ENCODE results near the gene SHFL. TPM values are rescaled to one million over a fixed set of nuclear protein-coding genes. Genes with fewer than 3 reads are reported as not detected.

SHFL gene
- total RNA-seq, 1 donor from 2014 or later = 2.2 TPM

DNA sequence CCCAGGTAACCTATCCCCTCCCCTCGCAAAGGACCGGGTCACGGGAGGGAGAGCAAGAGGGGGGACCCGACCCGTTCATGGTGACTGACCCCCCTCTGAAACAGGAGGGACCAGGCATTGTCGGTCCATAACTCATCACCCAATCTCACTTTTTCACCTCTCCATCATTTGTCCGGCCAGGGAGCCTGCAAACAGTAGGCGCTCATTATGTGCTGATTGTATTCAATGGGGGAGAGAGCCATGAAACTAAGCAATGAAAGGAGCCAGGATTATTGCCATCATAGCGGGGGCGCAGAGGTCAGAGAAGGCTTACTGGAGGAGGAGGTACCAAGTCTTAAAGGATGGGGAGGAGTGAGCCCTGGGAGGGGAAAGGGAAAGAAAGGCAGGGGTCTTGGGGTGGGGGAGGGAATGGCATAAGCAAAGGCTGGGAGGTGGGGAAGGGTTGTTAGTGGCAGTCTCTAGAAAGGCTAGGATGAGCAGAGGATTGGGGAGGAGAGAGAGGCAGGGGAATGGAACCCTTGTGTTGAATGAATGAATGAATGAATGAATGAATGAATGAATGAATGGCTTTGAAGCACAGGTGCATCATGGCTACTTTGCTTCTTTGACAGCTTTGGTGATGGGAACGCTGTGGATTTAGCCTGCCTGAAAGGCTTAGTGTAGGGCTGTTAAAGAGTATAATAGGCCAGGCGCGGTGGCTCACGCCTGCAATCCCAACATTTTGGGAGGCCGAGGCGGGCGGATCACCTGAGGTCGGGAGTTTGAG lies 1.4 kb downstream of the SHFL start:
- H3K4me1 Mint-ChIP-seq (ENCODE audit: low read depth) = peaks cover 1% of the 10 kb centered on the region
- TF ChIP-seq, protein P1, sequence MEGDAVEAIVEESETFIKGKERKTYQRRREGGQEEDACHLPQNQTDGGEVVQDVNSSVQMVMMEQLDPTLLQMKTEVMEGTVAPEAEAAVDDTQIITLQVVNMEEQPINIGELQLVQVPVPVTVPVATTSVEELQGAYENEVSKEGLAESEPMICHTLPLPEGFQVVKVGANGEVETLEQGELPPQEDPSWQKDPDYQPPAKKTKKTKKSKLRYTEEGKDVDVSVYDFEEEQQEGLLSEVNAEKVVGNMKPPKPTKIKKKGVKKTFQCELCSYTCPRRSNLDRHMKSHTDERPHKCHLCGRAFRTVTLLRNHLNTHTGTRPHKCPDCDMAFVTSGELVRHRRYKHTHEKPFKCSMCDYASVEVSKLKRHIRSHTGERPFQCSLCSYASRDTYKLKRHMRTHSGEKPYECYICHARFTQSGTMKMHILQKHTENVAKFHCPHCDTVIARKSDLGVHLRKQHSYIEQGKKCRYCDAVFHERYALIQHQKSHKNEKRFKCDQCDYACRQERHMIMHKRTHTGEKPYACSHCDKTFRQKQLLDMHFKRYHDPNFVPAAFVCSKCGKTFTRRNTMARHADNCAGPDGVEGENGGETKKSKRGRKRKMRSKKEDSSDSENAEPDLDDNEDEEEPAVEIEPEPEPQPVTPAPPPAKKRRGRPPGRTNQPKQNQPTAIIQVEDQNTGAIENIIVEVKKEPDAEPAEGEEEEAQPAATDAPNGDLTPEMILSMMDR (IDR thresholded peaks at IDR 0.05; ENCODE audit: unreplicated experiment) = no peak
- H3K27me3 Mint-ChIP-seq = peaks cover 33% of the 10 kb centered on the region
- no peak overlapping the region for H3K27ac Mint-ChIP-seq
- H3K36me3 Mint-ChIP-seq (ENCODE audit: insufficient read depth) = peaks cover 1% of the 10 kb centered on the region
- H3K9me3 Mint-ChIP-seq (ENCODE audit: low read depth) = no peaks in the 10 kb centered on the region
- DNase-seq (ENCODE audit: low spot score, unreplicated experiment) = no peak
- H3K4me3 Mint-ChIP-seq (ENCODE audit: low read depth) = peak overlapping the region; percentile 19

DNA sequence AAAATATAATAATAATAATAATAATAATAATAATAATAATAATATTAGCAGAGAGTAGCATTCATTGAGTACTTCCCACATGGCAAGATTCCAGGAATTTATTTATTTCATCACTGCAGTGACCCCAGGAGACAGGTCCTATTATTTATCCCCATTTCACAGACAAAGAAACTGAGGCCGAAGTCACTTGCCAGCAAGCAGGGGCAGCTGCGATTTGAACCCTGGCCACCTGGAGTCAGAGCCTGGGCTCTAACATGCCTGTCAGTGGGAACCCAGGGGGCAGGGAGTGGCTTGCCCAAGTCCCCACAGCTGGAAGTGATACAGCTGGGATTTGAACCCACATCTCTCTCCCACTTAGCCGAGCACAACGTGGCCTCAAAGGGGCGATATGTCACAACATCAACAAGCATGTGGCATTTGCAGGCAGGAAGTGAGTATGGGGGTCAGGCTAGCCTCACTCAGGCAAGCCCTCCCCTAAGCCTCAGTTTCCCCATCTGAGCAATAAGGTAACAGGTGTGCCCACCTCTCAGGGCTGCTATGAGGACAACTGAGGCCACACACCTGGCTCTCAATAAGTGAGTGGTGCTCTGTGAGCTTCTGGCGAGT lies 2.9 kb downstream of the SHFL start:
- TF ChIP-seq, protein P1 (IDR thresholded peaks at IDR 0.05; ENCODE audit: unreplicated experiment) = no peak
- H3K4me1 Mint-ChIP-seq (ENCODE audit: low read depth) = peaks cover 1% of the 10 kb centered on the region
- peaks cover 1% of the 10 kb centered on the region for H3K36me3 Mint-ChIP-seq (ENCODE audit: insufficient read depth)
- no peak overlapping the region for H3K27ac Mint-ChIP-seq
- peaks cover 34% of the 10 kb centered on the region for H3K27me3 Mint-ChIP-seq
- DNase-seq (ENCODE audit: low spot score, unreplicated experiment) = no peak
- H3K9me3 Mint-ChIP-seq (ENCODE audit: low read depth) = no peaks in the 10 kb centered on the region
- H3K4me3 Mint-ChIP-seq (ENCODE audit: low read depth) = no peak overlapping the region

DNA sequence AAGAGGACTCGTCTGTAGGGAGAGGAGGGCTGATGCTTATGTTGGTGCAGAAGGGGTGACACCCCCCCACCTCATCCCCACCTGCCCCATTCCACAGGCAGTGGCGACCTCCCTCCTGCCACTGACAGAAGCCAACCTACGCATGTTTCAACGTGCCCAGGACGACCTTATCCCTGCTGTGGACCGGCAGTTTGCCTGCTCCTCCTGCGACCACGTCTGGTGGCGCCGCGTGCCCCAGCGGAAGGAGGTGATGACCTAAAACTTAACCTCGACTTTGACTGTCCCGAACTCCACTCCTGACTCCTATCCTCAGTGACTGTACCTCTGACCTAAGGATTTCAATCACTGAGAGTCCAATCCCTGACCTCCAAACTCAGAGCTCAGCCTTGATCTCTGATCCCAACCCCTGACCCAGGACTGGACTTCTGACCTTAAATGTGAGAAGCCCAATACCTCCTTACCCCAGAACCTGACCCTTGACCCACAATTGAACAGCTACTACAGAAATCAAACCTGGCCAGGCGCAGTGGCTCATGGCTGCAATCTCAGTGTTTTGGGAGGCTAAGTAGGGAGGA lies 3.8 kb downstream of the SHFL start:
- no peak overlapping the region for H3K27ac Mint-ChIP-seq
- H3K27me3 Mint-ChIP-seq = peaks cover 32% of the 10 kb centered on the region
- peaks cover 1% of the 10 kb centered on the region for H3K36me3 Mint-ChIP-seq (ENCODE audit: insufficient read depth)
- H3K9me3 Mint-ChIP-seq (ENCODE audit: low read depth) = no peaks in the 10 kb centered on the region
- no peak overlapping the region for H3K4me3 Mint-ChIP-seq (ENCODE audit: low read depth)
- no peak for DNase-seq (ENCODE audit: low spot score, unreplicated experiment)
- H3K4me1 Mint-ChIP-seq (ENCODE audit: low read depth) = peaks cover 1% of the 10 kb centered on the region
- TF ChIP-seq, protein P1 (IDR thresholded peaks at IDR 0.05; ENCODE audit: unreplicated experiment) = no peak

DNA sequence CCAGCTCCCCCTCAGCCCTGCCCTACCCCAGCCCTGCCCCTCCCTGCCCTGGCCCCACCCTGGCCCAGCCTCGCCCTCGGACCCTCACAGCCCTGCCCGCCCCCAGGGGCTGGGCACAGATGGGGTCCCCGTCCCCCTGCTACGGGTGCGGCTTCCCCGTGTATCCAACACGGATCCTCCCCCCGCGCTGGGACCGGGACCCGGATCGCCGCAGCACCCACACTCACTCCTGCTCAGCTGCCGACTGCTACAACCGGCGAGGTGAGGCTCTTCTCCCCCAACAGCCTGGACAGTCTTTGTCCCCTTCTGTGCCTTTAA lies 5.2 kb downstream of the SHFL start:
- Mint-ChIP-seq H3K27ac (no peak overlapping the region), H3K36me3 (ENCODE audit: insufficient read depth) (peaks cover 1% of the 10 kb centered on the region), H3K4me3 (ENCODE audit: low read depth) (no peak overlapping the region), H3K9me3 (ENCODE audit: low read depth) (no peaks in the 10 kb centered on the region), H3K27me3 (peaks cover 29% of the 10 kb centered on the region), H3K4me1 (ENCODE audit: low read depth) (no peaks in the 10 kb centered on the region)
- DNase-seq (ENCODE audit: low spot score, unreplicated experiment) = no peak
- TF ChIP-seq, protein P1 (IDR thresholded peaks at IDR 0.05; ENCODE audit: unreplicated experiment) = no peak

DNA sequence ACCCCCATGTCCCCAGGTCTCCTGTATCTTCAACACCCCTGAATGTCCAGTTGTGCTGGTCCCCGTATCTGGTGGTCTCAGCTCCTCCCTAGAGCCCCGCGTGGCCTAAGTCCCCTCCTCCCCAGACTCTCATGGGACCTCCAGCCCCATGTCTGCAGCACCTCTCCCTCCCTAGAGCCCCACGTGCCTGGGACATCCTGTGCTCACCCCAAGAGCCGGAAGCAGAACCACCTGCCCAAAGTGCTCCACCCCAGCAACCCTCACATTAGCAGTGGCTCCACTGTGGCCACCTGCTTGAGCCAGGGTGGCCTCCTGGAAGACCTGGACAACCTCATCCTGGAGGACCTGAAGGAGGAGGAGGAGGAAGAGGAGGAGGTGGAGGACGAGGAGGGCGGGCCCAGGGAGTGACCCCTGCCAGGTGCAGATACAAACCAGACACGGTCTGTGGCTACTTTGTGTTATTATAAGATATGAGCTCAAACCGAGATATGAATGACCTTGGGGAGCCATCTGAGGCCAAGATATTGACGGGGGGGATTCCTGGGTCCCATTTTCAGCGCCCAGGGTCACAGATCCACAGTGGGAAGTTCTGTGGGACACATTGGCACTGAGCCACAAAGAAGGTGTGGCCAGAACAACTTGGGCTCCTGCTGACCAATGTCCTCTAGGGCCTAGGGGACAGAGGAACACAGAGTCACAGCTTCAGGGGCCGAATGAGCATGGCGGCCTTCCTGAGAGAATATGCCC lies 6.0 kb downstream of the SHFL start:
- DNase-seq (ENCODE audit: low spot score, unreplicated experiment) = no peak
- TF ChIP-seq, protein P1 (IDR thresholded peaks at IDR 0.05; ENCODE audit: unreplicated experiment) = no peak
- Mint-ChIP-seq H3K36me3 (ENCODE audit: insufficient read depth) (peaks cover 1% of the 10 kb centered on the region), H3K27ac (no peak overlapping the region), H3K4me3 (ENCODE audit: low read depth) (no peak overlapping the region), H3K27me3 (peaks cover 29% of the 10 kb centered on the region), H3K9me3 (ENCODE audit: low read depth) (no peaks in the 10 kb centered on the region), H3K4me1 (ENCODE audit: low read depth) (no peaks in the 10 kb centered on the region)
